ENCODE data around the gene HMGN3. TPM values are rescaled to one million over a fixed set of nuclear protein-coding genes. Genes with fewer than 3 reads are reported as not detected.

The HMGN3 gene
- total RNA-seq, 1 experiment from 2014 or later: 246 TPM

GRCh38 chr6:79196912-79197311 lies 37.6 kb downstream of the HMGN3 start:
- ChIA-PET POLR2A (interaction anchor here (0.6 kb wide), 1 partner anchor 27 kb away, joined by 7 read pairs; no protein-coding TSS in a partner anchor), CTCF (interaction anchor here (0.7 kb wide), 1 partner anchor 17 kb away, joined by 3 read pairs; no protein-coding TSS in a partner anchor)
- Histone ChIP-seq H3K36me3 (ENCODE audit: control insufficient read depth, insufficient read depth, low read length) (no peaks in the 10 kb centered on the region), H3K4me1 (no peaks in the 10 kb centered on the region), H3K27me3 (replicated peaks; ENCODE audit: control insufficient read depth, insufficient read depth, low read length) (no peaks in the 10 kb centered on the region), H3K9me3 (peaks cover 3% of the 10 kb centered on the region), H3K4me3 (ENCODE audit: low read depth, low read length) (no peak overlapping the region)
- Mint-ChIP-seq H3K4me3 (ENCODE audit: unreplicated experiment) (no peak overlapping the region), H3K27ac (ENCODE audit: unreplicated experiment) (no peak overlapping the region), H3K27me3 (ENCODE audit: insufficient read depth, unreplicated experiment) (no peaks in the 10 kb centered on the region), H3K36me3 (ENCODE audit: insufficient read depth, unreplicated experiment) (peaks cover 34% of the 10 kb centered on the region), H3K9me3 (ENCODE audit: unreplicated experiment) (peaks cover 12% of the 10 kb centered on the region), H3K4me1 (ENCODE audit: low read depth, unreplicated experiment) (peaks cover 2% of the 10 kb centered on the region)
- no TSS peak for BruUV-seq (replicated peaks)
- no peak for DNase-seq
- intact Hi-C loops (cut with micrococcal nuclease; ENCODE audit: unreplicated experiment): no loop called here
- TF ChIP-seq, protein P1, sequence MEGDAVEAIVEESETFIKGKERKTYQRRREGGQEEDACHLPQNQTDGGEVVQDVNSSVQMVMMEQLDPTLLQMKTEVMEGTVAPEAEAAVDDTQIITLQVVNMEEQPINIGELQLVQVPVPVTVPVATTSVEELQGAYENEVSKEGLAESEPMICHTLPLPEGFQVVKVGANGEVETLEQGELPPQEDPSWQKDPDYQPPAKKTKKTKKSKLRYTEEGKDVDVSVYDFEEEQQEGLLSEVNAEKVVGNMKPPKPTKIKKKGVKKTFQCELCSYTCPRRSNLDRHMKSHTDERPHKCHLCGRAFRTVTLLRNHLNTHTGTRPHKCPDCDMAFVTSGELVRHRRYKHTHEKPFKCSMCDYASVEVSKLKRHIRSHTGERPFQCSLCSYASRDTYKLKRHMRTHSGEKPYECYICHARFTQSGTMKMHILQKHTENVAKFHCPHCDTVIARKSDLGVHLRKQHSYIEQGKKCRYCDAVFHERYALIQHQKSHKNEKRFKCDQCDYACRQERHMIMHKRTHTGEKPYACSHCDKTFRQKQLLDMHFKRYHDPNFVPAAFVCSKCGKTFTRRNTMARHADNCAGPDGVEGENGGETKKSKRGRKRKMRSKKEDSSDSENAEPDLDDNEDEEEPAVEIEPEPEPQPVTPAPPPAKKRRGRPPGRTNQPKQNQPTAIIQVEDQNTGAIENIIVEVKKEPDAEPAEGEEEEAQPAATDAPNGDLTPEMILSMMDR (IDR thresholded peaks at IDR 0.05; ENCODE audit: insufficient read depth in 1 of 2, low read depth in 1 of 2, low read length in 1 of 2, severe bottlenecking in 1 of 2, unreplicated experiment in 1 of 2): no peak

- Mint-ChIP-seq H3K4me3 (ENCODE audit: unreplicated experiment) (no peak overlapping the region), H3K36me3 (ENCODE audit: insufficient read depth, unreplicated experiment) (peaks cover 17% of the 10 kb centered on the region), H3K9me3 (ENCODE audit: unreplicated experiment) (peaks cover 20% of the 10 kb centered on the region), H3K4me1 (ENCODE audit: low read depth, unreplicated experiment) (no peaks in the 10 kb centered on the region), H3K27ac (ENCODE audit: unreplicated experiment) (no peak overlapping the region), H3K27me3 (ENCODE audit: insufficient read depth, unreplicated experiment) (no peaks in the 10 kb centered on the region)
- POLR2A ChIA-PET: no interaction called here
- H3K27me3 ChIP-seq (replicated peaks; ENCODE audit: control insufficient read depth, insufficient read depth, low read length): no peaks in the 10 kb centered on the region
- CTCF ChIA-PET: no interaction called here
- no peak overlapping the region for H3K4me3 ChIP-seq (ENCODE audit: low read depth, low read length)
- TF ChIP-seq, protein P1 (IDR thresholded peaks at IDR 0.05; ENCODE audit: insufficient read depth in 1 of 2, low read depth in 1 of 2, low read length in 1 of 2, severe bottlenecking in 1 of 2, unreplicated experiment in 1 of 2): no peak
- H3K9me3 ChIP-seq: peaks cover 9% of the 10 kb centered on the region
- no peaks in the 10 kb centered on the region for H3K36me3 ChIP-seq (ENCODE audit: control insufficient read depth, insufficient read depth, low read length)
- H3K4me1 ChIP-seq: no peaks in the 10 kb centered on the region
- no peak for DNase-seq
- intact Hi-C loops (cut with micrococcal nuclease; ENCODE audit: unreplicated experiment): no loop called here
- BruUV-seq (replicated peaks): no TSS peak
These were observed 40.5 kb downstream of the HMGN3 start for GRCh38 chr6:79193971-79194370.

DNA sequence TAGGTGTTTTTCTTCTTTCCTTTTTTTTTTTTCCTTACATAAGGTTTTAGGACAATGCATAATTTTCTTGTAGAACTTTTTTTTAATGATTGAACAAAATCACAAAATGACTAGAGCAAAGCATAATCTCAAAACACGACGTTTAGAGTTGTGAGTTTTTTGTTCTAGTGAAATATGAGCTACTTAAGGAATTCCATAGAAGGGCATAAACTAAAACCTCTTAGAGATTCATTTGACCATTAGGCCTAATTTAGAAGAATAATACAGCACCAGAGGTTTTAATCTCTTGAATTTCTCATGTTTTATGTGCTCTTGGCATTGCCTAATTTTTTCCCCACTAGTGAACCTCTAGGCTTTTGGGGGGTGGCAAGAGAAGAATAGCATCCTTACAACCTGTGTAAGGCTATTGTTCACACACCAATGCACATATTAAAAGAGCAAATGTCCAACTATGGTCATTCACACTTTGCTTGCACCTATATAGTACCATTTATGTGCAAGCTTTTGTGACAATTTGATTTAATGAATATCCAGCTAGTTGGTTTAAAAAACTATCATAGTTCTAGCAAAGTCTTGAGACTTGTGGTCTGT lies 44.6 kb downstream of the HMGN3 start:
- TF ChIP-seq, protein P1 (IDR thresholded peaks at IDR 0.05; ENCODE audit: insufficient read depth in 1 of 2, low read depth in 1 of 2, low read length in 1 of 2, severe bottlenecking in 1 of 2, unreplicated experiment in 1 of 2): no peak
- Histone ChIP-seq H3K4me3 (ENCODE audit: low read depth, low read length) (no peak overlapping the region), H3K36me3 (ENCODE audit: control insufficient read depth, insufficient read depth, low read length) (no peaks in the 10 kb centered on the region), H3K4me1 (no peaks in the 10 kb centered on the region; the same call in 1 of the 2 replicates), H3K27me3 (replicated peaks; ENCODE audit: control insufficient read depth, insufficient read depth, low read length) (no peaks in the 10 kb centered on the region), H3K9me3 (peaks cover 9% of the 10 kb centered on the region)
- H3K4me3 Mint-ChIP-seq (ENCODE audit: unreplicated experiment): no peak overlapping the region
- H3K9me3 Mint-ChIP-seq (ENCODE audit: unreplicated experiment): peaks cover 20% of the 10 kb centered on the region
- H3K36me3 Mint-ChIP-seq (ENCODE audit: insufficient read depth, unreplicated experiment): no peaks in the 10 kb centered on the region
- DNase-seq: no peak
- H3K27me3 Mint-ChIP-seq (ENCODE audit: insufficient read depth, unreplicated experiment): no peaks in the 10 kb centered on the region
- POLR2A ChIA-PET: interaction anchor here (0.7 kb wide), 1 partner anchor 93 kb away, joined by 3 read pairs; no protein-coding TSS in a partner anchor
- intact Hi-C loops (cut with micrococcal nuclease; ENCODE audit: unreplicated experiment): loop anchor here (10.0 kb wide), 1 partner anchor 625 kb away; no protein-coding TSS in a partner anchor
- H3K27ac Mint-ChIP-seq (ENCODE audit: unreplicated experiment): no peak overlapping the region
- H3K4me1 Mint-ChIP-seq (ENCODE audit: low read depth, unreplicated experiment): peaks cover 6% of the 10 kb centered on the region
- CTCF ChIA-PET: no interaction called here
- BruUV-seq (replicated peaks): no TSS peak

All from Caco-2 (cell line).